22Rv1 (cell line): ENCODE measurements around the gene SAMSN1.

Source experiments
- H3K27ac ChIP-seq: fragments of 450-650 bp; 2 replicates; pipeline ENCODE4 v1.5.1; 2017
- ZFX ChIP-seq: fragments of 450-650 bp; IDR thresholded peaks from 2 replicates; pipeline ENCODE4 v1.6.1; 2017; ENCODE audit warnings: antibody characterized with exemption, borderline replicate concordance
- TF ChIP-seq, protein P1 (sequence below): fragments of 450-650 bp; IDR thresholded peaks from 2 replicates; pipeline ENCODE4 v1.5.1; 2017; ENCODE audit warnings: mild to moderate bottlenecking

SAMSN1 gene

DNA sequence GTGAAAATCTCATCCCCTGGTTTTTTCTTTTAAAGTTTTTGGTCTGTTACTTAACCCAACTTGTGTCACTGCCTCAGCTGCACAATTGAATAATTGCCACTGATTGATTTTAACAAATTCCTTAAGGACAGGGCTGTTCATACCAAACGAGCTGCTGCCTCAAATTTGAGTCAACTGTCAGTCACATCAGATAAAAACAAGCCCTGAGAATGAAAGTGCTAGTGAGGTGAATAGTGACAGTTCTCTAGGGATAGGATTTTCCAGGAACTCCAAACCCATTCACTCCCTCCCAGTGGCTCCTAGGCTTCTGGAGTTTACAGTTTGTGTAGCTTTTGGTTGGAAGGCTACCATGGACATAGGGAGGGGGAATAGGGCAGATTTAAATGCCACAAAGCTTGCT lies 79.4 kb downstream of the SAMSN1 start:
- TF ChIP-seq ZFX, result no peak
- TF ChIP-seq, protein P1, sequence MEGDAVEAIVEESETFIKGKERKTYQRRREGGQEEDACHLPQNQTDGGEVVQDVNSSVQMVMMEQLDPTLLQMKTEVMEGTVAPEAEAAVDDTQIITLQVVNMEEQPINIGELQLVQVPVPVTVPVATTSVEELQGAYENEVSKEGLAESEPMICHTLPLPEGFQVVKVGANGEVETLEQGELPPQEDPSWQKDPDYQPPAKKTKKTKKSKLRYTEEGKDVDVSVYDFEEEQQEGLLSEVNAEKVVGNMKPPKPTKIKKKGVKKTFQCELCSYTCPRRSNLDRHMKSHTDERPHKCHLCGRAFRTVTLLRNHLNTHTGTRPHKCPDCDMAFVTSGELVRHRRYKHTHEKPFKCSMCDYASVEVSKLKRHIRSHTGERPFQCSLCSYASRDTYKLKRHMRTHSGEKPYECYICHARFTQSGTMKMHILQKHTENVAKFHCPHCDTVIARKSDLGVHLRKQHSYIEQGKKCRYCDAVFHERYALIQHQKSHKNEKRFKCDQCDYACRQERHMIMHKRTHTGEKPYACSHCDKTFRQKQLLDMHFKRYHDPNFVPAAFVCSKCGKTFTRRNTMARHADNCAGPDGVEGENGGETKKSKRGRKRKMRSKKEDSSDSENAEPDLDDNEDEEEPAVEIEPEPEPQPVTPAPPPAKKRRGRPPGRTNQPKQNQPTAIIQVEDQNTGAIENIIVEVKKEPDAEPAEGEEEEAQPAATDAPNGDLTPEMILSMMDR, result no peak
- no peak overlapping the region for H3K27ac ChIP-seq

- TF ChIP-seq, protein P1, result no peak
- no peak for TF ChIP-seq ZFX
- H3K27ac ChIP-seq, result no peak overlapping the region
Observed at GRCh38 chr21:14457762-14458161, 88.4 kb downstream of the SAMSN1 start.

- H3K27ac ChIP-seq, result no peak overlapping the region
- TF ChIP-seq ZFX, result no peak
- TF ChIP-seq, protein P1, result no peak
Observed at GRCh38 chr21:14456911-14457310, 89.2 kb downstream of the SAMSN1 start.

- no peak overlapping the region for H3K27ac ChIP-seq
- TF ChIP-seq, protein P1, result no peak
- no peak for TF ChIP-seq ZFX
Observed at GRCh38 chr21:14454016-14455009, 91.8 kb downstream of the SAMSN1 start.

DNA sequence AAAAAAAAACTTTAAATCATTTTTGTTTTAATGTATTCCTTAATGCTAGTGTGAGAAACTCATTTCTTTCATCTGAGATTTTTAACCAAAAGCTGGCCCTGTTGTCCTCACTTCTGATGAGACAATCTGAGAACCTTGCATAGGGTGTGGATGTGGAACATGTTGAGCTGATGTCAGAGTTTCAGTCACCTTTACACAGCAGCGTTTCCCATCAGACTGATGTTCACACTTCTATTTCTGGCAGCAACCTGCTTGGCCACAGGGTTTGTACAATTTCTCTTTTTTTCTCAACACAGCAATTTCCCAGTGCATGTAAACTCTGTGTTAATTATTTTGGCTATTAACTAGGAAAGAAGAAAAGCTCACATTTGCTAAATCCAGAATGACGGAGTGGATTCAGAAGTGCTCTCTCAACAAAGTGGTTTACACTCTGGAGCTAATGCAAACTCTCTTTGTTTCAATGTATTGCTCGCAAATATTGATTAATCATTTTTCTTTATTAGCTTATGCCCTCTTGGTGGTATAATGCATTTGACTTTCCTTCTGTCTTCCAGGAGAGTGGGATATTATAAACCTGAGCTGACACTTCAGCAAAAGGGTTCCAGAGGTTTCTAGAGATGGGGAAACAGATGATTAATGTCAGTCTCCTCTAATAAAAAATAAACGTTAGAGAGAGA lies 92.6 kb downstream of the SAMSN1 start:
- TF ChIP-seq, protein P1, result no peak
- no peak for TF ChIP-seq ZFX
- no peak overlapping the region for H3K27ac ChIP-seq

DNA sequence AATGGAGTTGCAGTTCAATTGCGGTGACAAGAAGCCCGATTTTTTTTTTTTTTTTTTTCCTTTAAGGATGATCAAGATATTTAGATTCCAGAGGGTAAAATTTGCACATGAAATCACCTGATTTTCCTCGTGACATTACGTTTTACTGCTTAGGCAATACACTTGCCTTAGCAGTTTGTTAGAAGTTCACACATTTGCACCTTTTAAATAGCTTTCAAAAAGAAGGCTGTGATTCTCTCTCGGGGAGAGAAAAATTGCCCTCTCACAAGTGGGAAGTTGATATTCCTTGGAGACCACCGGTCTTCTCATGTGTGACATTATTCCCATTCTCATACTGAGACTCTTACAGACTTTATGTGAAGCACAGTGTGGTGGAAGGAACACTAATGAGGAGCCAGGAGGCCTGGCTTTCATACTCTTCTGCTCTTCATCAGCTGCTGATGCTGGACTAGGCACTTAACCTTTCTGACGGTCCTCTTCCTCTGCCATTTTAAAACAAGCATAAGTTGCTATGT lies 93.3 kb downstream of the SAMSN1 start:
- no peak overlapping the region for H3K27ac ChIP-seq
- TF ChIP-seq ZFX, result no peak
- TF ChIP-seq, protein P1, result no peak
